Skeletal muscle satellite cell (primary cell): ENCODE data around the gene TUBA3C. TPM values are rescaled to one million over a fixed set of nuclear protein-coding genes. Genes with fewer than 3 reads are reported as not detected.

Source experiments
- H3K27me3 ChIP-seq: 2 replicates; pipeline ENCODE4 v1.7.0; 2013; ENCODE audit warnings: low read length; ENCODE audit not compliant: control insufficient read depth, insufficient read depth
- H3K36me3 ChIP-seq: 2 replicates; pipeline ENCODE4 v1.7.0; 2013; ENCODE audit warnings: mild to moderate bottlenecking, control low read depth, low read length; ENCODE audit not compliant: insufficient read depth
- H3K4me1 ChIP-seq: 2 replicates; pipeline ENCODE4 v1.7.0; 2013; ENCODE audit warnings: low read length; ENCODE audit not compliant: control insufficient read depth, insufficient read depth
- H3K4me2 ChIP-seq: 2 replicates; pipeline ENCODE4 v1.7.0; 2013; ENCODE audit warnings: mild to moderate bottlenecking, low read length
- H3K4me3 ChIP-seq: 2 replicates; pipeline ENCODE4 v1.7.0; 2013; ENCODE audit warnings: low read length
- H3K9ac ChIP-seq: 2 replicates; pipeline ENCODE4 v1.7.0; 2013; ENCODE audit warnings: mild to moderate bottlenecking, low read depth, low read length, moderate library complexity
- H3K9me3 ChIP-seq: replicated peaks from 2 replicates; pipeline ENCODE4 v1.7.0; 2013; ENCODE audit warnings: mild to moderate bottlenecking, control low read depth, low read length
- small RNA-seq: library from RNA; depleted of rRNA; stranded (forward); fragments of <200 nt; gene quantifications from one replicate; pipeline ENCODE3, GENCODE V24; 2012

The TUBA3C gene

GRCh38 chr13:19150226-19150625, 31.4 kb downstream of the TUBA3C start:
- Histone ChIP-seq H3K9me3 (peaks cover 19% of the 10 kb centered on the region), H3K9ac (no peak overlapping the region), H3K4me3 (no peak overlapping the region), H3K4me2 (no peak overlapping the region), H3K27me3 (no peaks in the 10 kb centered on the region), H3K36me3 (no peaks in the 10 kb centered on the region), H3K4me1 (no peaks in the 10 kb centered on the region)

GRCh38 chr13:19148561-19148960, 33.1 kb downstream of the TUBA3C start:
- Histone ChIP-seq H3K9ac (no peak overlapping the region), H3K4me3 (no peak overlapping the region), H3K4me2 (no peak overlapping the region), H3K9me3 (peaks cover 13% of the 10 kb centered on the region), H3K36me3 (no peaks in the 10 kb centered on the region), H3K27me3 (no peaks in the 10 kb centered on the region), H3K4me1 (no peaks in the 10 kb centered on the region)

Small RNA genes within 50 kb of the gene (small RNA-seq; reads per million reads assigned to genes)
- not detected for gene AL139327.4
